AML-193 (cell line): ENCODE measurements around the gene WHRN.

Source experiments
- DNase-seq, 2 experiments: peaks; one replicate each; lab custom pipeline; 2025; lab: John Stamatoyannopoulos, UW

WHRN gene

DNA sequence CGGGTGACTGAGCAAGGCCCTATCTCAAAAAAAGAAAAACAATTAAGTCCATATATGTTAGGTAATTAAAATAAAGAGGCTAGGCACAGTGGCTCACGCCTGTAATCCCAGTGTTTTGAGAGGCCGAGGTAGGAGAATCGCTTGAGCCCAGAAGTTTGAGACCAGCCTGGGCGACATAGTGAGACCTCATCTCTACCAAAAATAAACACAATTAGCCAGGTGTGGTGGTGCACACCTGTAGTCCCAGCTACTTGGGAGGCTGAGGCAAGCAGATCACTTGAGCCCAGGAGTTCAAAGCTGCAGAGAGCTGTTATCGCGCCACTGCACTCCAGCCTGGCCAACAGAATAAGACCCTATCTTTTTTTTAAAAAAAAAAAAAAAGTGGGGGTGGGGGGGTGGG lies 12.3 kb downstream of the WHRN start:
- no peak for DNase-seq

DNA sequence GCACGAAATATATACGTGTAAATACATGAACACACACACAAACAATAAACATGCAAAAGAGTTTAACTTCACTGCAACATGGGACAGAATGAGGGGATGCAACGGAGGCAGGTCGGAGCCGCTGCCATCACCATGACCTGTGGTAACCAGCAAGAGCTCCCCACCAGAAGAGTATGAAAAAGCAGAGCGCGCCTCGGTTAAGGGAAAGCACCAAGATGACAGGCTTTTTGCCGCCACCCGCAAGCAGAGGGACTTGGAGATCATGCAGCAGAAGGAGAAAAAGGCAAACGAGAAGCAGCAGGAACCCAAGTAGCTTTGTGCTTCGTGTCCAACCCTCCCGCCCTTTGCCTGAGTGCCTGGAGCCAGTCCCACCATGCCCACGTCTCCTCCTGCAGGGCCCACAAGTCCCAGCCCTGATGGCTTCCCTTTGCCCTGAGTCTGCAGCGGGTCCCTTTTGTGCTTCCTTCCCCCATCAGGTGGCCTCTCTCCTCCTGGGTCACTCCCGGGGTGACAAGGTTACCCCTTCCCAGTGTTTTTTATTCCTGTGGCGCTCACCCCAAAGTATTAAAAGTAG lies 13.8 kb downstream of the WHRN start:
- no peak for DNase-seq

DNA sequence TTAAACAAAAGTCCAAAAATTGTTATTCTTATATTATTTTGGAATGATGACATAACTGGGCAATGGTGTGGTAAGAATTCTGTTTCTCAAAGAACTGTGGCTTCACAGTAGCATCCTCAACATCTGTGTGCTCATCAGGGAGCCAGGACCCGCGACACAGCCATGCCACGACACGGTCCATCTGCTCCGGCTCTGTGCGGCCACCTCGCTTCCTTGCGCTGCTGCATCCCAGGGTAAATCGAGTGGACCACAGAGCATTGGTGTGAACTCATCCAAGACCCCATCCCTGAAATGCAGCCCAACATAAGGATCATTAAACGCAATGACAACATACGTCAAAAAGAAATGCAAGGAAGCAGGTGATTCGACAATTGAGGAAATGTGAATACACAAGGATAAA lies 15.3 kb downstream of the WHRN start:
- DNase-seq = no peak

DNA sequence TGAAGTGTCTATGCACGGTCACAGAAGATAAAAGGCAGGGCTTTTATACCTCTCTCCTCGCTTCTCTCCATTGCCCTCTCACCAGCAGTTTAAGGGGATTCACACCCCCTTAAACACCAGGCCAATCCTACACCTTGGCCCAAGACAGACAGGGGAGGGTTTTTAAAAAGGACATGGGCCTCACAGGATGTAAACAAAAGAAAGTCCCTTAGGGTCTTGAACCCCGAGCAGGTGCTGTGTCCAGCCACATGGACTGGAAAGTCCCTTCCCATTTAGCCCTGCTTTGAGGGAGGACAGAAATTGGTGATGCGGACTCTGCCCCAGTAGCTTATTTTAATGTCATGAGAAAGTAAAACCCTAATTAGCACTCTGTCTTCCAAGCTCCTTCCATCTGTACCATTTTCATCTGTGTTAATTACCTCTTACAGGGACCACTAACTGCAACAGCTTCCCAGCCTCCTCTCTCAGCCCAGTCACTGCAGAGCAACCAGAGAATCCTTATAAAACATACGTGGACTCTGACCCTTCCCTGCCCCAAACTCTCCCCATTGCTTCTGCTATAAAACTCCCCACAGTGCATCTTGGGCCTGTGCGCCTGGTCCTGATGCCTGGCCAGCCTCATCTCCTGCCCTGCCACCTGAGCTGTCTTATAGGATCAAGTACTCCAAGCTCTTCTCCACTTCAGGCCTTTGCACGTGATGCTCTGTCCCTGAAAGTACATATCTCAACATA lies 16.7 kb downstream of the WHRN start:
- no peak for DNase-seq

DNA sequence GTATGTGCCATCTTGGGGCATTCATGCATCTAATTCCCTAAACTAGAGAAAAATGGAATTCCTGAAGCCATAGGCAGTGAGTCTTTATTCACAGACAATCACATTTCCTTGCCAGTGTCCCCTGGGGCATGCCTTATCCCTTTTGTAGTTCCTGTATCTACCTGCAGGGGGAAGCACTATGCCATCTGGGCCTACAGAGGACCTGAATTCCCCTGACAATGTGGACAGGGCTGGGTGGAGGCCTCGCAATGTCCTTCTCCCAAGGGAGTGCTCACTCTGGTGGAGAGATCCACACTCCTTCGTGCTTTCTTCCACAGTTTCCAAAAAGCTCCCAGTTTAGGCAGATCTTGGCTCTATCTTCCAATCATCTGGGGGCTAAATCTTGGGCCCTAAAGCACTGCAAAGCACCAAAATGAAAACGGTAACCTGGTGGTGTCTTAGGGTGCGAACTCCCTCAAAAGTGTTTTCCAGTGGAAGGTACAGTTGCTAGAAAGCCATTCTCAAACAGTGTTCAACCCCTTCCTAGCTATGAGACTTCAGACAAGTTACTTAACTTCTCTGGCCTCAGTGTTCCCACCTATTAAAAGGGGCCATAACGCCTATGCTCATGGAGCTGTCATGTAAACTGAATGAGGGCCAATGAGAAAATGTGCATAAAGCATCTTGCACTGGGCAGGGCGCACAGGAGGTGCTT lies 17.5 kb downstream of the WHRN start:
- peak; percentile 39 to 50 for DNase-seq

DNA sequence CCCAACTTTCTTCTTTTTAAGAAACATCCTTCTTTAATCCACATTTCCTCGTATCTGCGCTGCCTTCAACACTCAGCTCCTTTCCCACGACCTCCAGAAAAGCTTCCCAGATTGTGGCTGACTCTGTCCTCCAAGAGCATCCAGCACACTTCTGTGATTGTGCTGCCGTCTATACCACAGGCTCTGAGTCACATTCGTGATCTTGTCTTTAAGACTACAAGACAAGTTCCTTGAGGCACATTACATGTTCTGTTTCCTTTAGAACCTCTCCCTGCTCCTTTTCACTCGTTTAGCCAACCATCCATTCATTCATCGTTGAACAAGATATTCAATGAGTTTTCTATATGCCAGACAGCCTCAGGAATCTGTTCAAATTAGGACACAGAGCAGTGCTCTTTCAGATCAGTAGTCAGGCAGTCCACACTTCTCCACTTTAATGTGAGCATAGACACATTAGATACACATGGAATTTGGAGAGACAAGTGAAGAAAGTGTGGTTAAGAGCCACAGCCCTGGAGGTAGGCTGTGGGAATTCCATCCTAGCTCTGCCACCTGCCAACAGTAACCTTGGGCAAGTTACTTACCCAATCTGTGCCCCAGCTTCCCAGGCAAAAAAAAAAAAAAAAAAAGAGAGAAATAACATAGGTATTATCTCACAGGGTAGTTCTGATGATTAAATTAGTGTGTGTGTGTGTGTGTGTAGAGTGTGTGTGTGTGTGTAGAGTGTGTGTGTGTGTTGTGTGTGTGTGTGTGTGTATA lies 18.9 kb downstream of the WHRN start:
- no peak for DNase-seq

DNA sequence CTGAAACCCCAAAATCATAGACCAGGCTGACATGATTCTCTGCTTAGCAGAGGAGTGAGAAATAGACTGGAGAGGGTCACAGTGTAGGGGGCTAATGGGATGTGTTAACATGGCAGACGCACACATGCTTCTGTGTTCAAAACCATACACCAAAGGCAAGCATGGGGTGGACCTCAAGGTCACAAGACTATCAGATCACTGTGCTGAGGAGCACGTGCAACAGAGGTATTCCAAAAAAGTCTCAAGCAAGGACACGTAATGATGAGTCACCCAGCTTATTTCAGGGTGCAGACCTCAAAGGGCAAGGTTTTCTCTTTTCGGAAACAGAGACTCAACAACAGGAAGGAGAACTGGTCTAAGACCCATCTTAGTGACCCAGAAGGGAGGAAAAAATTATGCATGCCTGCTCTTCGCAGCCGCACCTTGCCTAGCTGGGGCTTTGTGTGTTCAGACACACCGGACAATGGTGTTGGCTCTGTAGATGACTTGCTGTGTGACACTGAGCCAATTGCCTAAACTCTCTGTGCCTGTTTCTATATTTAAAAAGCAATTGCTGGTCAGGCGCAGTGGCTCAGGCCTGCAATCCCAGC lies 20.3 kb downstream of the WHRN start:
- peak; percentile 50 to 63 for DNase-seq

DNA sequence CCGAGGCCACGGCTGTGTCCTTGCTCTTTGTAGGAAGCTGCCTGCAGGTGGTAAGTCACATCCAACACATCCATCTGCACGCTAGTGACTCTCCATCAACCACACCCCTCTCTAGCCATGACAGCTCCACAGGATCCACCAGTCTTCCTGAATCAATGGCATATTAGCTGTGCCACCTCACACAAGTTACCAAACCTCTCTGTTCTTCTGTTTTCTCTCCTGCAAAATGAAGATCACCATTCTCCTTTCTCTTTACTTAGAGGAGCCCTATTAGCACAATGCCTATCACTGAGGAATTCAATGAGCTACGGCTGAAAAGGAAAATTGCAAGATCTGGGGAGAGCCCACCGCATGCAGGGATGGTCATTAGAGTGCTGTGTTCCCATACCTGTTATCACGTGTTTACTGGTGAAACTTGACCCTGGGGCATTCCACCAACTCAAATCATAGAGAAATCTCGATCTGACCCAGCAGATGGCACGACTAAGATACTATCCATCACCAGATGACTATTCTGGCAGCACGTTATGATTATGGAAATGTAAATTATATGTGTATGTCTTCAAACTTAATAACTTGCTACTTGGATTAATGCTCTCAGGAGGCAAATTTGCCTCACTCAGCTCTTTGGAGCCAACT lies 20.9 kb downstream of the WHRN start:
- no peak for DNase-seq

DNA sequence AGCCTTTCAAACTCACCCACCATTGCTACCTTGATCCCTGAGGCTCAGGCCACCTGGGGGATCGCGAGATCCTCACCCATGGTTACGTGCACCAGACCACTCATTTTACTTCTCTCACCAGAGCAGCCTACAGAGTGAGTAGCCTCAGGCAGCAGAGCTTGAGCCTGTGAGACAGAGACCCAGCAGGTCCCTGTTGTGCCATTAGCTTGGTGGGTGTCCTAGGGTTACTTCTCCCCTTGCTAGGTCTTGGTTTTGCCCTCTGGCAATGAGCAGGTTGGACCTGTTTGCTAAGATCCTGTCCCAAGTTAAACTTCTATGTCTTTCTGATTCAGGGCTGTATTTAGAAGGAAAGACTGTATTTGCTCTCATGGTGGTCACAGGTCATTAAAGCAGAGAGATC lies 21.8 kb downstream of the WHRN start:
- no peak for DNase-seq

DNA sequence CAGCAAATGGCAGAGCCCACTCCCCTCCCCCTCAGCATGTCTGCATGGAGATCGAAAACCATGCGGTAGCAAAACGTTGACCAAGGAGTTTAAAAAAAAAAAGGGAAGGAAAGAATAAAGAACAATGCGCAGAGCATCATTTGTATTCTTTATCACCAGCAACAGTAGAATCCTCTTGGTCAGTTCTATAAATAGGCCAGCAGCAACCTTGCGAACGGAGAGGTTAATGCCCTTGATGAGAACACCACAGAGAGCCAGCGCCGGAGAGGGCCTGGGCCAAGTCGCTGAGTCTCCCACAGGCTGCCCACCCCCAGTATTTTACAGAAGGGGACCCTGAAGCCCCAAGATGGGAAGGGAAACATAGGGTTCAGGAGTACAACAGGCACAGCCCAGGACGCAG lies 22.7 kb downstream of the WHRN start:
- DNase-seq = no peak

DNA sequence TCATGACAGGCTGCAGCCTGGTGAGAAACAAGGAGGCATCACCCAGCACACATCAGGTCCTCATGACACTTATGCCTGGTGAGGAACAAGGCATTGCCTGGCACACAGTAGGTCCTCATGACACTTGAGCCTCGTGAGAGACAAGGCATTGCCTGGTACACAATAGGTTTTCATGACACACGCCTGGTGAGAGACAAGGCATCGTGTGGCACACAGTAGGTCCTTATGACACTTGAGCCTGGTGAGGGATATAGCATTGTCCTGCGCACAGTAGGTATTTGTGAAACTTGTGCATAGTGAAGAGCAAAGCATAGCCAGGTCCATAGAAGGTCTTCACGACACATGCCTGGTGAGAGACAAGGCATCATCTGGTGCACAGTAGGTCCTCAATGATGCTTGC lies 23.5 kb downstream of the WHRN start:
- no peak for DNase-seq

DNA sequence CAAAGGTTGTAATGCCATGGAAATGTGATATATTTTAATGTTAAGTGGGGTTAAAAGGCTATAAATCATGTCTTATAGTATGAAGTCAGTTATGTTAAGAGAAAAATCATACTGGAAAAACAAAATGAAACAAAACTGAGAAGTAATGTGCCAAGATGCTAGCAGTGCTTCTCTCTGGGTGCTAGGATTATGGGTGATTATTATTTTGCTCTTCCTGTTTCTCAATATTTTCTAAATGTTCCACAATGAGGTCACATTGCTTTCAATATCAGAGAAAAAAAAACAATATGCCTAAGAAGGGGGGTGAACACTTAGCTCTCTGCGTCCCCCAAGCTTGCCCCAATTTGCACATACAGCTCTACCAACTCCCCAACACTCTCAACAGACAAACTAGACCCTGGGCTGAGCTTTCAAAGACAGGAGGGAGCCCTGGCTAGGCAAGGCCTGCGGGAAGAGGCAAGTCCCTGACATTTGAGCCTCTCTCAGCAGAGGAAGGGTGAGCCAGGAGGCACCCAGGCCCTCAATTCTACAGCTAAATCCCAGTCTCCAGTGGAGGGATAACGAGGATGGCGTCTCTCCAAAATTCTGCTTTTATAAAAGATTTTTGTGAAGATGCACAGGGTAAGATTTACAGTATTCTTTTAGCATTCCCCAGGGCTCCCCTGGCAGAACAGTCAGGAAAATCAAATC lies 24.4 kb downstream of the WHRN start:
- no peak for DNase-seq

DNA sequence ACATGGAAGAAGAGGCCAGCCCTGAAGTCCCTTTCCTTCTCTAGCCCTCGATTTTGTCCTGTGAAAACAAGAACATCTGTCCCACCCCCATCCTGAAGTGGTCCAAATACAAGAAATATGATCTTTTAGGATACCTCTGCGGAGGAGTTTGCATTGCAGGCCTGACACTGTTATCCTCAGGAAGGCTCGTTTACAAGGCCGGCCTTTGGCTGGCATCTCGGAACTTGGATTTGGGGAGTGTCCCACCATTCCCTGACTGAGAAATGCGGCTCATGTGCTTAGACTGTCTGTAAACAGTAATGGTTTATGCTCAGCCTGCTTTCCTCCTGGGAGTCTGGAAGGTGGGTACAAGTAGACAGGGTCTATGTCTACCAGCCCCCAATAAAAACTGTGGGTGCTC lies 26.4 kb downstream of the WHRN start:
- DNase-seq = no peak

DNA sequence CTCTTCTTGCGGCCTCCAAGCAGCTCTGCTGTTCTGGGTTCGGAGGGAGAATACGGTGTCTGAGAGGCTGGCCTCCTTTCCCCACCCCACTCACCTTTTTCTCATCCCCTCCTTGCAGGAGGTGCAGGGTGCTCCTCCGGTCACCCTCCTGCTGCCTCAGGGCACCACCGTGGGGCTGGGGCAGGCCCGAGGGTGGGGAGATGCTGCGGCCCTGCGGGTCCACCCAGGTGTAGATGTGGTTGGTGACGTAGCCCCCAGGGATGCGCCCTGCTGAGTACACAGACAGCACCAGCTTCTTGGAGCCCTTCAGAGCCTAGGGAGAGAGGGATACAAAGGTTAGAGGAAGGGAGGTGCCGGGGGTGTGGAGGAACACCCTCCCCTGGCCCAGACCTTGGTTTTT lies 26.8 kb downstream of the WHRN start:
- no peak for DNase-seq

DNA sequence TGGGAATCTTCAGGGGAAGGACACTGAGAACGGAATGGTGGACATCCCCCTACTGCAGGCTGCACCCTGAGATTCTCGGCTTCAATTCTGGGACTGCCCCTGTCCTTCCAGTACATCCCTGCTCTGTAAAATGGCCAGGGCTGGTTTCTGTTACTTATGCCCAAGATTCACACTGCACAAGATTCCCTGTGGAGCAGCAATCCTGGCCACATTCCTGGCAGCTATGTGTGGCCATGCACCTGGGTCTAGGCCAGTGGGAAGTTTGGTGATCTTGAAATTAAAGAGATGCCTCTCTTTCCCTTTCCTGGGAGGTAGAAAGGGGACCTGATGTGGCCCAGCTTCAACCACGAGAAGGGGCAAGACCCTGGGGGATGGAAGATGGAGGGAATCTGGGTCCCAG lies 27.6 kb downstream of the WHRN start:
- DNase-seq = no peak

DNA sequence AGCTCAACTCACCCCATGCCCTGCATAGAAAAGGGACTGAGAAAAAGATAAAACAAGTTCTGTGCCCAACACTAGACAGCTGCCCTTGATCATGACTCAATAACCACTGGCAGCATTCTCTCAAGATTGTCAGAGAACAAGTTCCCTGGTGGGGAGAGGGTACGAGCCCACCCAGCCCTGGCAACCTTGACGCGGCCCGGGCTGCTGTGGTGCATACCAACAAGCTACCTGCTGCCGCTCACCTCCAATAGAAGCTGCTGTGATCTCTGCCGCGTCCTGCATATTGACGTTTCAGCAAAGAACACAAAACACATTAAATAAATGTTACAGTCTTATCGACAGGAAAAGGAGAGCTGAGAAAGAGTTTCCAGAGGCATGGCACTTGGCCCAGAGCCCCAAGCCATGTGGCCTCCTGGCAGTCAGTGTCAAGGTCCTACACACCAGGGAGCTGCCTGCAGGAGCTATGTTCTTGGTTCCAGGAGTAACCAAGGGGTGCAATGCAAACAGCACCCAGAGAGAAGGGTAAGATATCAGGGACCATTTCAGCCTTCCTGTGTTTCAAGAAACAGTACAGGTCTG lies 28.3 kb downstream of the WHRN start:
- DNase-seq = no peak

DNA sequence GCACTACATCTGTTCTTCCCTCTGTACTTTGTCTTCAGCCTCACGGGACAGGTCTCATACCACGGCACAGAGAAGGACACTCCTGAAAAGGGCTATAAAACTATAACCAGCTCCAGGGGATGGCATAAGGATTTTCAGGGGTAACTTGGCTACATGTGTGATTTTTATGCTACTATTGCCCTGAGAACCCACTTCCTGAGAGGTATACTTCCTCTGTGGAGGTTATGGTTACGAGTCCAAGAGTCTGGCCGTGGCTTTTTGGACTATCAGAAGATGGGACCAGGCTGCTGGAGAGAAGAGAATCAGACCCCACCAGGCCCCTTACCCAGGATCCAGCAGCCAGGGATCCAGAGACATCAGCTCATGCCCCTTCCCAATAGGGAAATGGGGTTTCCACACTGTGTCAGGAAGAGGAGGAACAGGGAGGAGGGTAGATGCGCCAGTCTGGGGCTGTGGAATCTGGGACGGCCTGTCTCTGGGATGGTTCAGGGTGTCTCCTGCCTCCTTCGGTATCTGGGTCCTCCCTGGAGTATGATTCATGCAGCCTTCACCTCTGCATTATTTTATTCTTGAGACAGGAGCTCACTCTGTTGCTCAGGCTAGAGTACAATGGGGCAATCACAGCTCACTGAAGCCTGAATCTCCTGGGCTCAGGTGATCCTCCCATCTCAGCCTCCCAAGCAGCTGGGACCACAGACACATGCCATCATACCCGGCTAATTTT lies 29.7 kb downstream of the WHRN start:
- DNase-seq = no peak

DNA sequence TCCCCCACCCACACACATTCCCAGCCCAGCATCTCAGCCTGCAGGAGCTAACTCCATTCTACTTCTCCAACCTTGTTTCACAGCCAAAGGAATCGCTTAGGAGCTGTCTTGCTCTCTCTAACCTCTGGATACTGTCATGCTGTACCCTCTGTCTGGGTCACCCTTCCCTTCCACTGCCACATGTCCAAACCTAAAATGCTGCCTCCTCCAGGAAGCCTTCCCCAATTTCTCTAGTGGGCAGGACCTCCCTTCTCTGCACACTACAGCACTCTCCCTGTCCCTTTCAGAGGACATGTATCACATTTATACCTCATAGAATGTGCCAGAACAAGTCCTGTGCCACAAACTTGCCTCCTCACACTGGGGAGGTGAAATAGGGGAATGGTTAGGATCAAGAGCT lies 30.8 kb downstream of the WHRN start:
- DNase-seq = no peak

DNA sequence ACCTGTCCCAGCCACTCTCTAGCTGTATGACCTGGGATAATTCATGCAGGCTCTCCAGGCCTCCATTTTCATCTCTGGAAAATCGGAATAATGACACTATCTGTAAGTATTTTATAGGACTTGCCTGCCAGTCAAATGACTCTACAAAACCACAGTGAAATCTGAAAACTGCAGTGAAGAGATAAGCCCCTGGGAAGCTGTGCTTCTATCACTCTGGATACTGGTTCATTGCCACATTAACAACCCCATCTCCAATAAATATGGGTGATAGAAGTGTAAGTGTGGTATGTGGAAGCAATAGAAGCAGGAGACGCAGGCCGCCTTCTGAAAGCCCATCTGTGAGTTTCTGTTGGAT lies 31.8 kb downstream of the WHRN start:
- DNase-seq = no peak

DNA sequence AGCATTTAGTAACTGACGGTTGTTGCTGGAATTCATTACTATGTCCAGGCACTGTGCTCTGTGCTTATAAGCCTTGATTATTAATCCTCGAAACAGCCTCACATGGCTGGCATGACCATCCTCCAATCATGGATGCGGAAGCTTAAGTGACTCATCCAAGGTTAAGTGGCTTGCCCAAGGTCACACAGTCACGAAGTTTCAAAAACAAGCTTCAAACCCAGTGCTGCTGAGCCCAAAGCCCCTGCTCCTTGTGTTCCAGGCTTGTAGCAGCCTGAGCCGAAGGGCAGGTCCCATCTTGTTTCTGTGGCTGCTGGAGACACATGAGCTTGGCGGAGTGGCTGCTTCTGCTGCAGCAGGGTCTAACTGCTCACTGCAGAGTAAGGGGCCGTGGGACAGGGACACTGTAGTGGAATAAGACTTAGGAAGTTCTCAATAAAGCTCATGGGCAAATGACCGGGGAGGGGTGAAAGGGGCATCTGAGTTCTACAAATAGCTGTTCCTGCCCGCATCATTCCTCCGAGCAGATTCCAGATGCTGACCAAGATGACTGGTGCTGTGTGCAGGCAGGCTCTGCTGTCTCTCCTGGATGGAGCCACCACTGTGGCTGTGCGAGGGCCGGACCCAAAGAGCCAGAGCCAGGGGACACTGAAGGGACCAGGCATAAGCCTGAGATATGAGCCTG lies 32.4 kb downstream of the WHRN start:
- DNase-seq = no peak
